HG03575 (cell line): Measurements from ENCODE around the gene CISD1.

ENCODE experiments used
- ATAC-seq: cut with Tn5 transposase; IDR thresholded peaks from one replicate; pipeline ENCODE4 v1.9.1; 2021; ENCODE audit not compliant: unreplicated experiment, insufficient number of reproducible peaks, low FRiP score; ENCODE audit errors: extremely low read depth

The CISD1 gene

GRCh38 chr10:58300676-58301075 lies 31.7 kb downstream of the CISD1 start:
- ATAC-seq: no peak

GRCh38 chr10:58302254-58302653 lies 33.3 kb downstream of the CISD1 start:
- no peak for ATAC-seq

GRCh38 chr10:58304099-58304633 lies 35.2 kb downstream of the CISD1 start:
- ATAC-seq: no peak

- ATAC-seq: no peak
Observed at GRCh38 chr10:58305821-58306220, 36.9 kb downstream of the CISD1 start.

- no peak for ATAC-seq
Observed at GRCh38 chr10:58307676-58308075, 38.7 kb downstream of the CISD1 start.

GRCh38 chr10:58311026-58311425 lies 42.1 kb downstream of the CISD1 start:
- ATAC-seq: no peak

GRCh38 chr10:58316874-58317273 lies 47.9 kb downstream of the CISD1 start:
- ATAC-seq: no peak

- no peak for ATAC-seq
Observed at GRCh38 chr10:58318346-58318745, 49.4 kb downstream of the CISD1 start.

GRCh38 chr10:58319599-58319998 lies 50.6 kb downstream of the CISD1 start:
- no peak for ATAC-seq

- no peak for ATAC-seq
Observed at GRCh38 chr10:58320351-58321049, 51.5 kb downstream of the CISD1 start.

GRCh38 chr10:58322072-58322834 lies 53.3 kb downstream of the CISD1 start:
- peak; percentile 89 for ATAC-seq

- no peak for ATAC-seq
Observed at GRCh38 chr10:58322835-58323209, 53.9 kb downstream of the CISD1 start.

GRCh38 chr10:58326967-58327381 lies 58.0 kb downstream of the CISD1 start:
- no peak for ATAC-seq

- no peak for ATAC-seq
Observed at GRCh38 chr10:58328233-58328632, 59.3 kb downstream of the CISD1 start.

- no peak for ATAC-seq
Observed at GRCh38 chr10:58330431-58330830, 61.5 kb downstream of the CISD1 start.

- ATAC-seq: no peak
Observed at GRCh38 chr10:58331646-58332045, 62.7 kb downstream of the CISD1 start.

- peak; percentile 85 for ATAC-seq
Observed at GRCh38 chr10:58334817-58335305, 65.9 kb downstream of the CISD1 start, which contains the start of gene UBE2D1. TSS of gene UBE2D1 (plus strand) at chr10:58335006. CDS start at chr10:58335202, 196 bp downstream.

- peak; percentile 12 for ATAC-seq
Observed at GRCh38 chr10:58335306-58336005, 66.5 kb downstream of the CISD1 start.

GRCh38 chr10:58336242-58336641 lies 67.3 kb downstream of the CISD1 start:
- no peak for ATAC-seq
